Right renal pelvis (tissue), 4 donors: Measurements from ENCODE around the gene COX10. TPM values are rescaled to one million over a fixed set of nuclear protein-coding genes. Genes with fewer than 3 reads are reported as not detected.
"Not testable (repeated sequence)": the region's sequence is repeated elsewhere in the genome, so short reads cannot be mapped to it uniquely, and the experiment has no call there.

Source experiments
- DNase-seq, 4 donors: peaks; one replicate each; pipeline ENCODE4 v3.0.0-alpha.2; 2013; ENCODE audit warnings: low read depth in 4 of 4, low spot score in 3 of 4, missing footprints in 1 of 4
- polyA plus RNA-seq, 4 donors: library from polyadenylated mRNA; unstranded; fragments of 120-200 nt; gene quantifications; one replicate each; pipeline ENCODE4 v1.2.1, GENCODE V29; 2013; ENCODE audit not compliant: insufficient read length in 4 of 4

The COX10 gene
- polyA plus RNA-seq, 4 donors, result 16.8 to 20.1 (median 18.5) TPM

- DNase-seq, result no peak
Measured at GRCh38 chr17:14118951-14119350, 49.6 kb downstream of the COX10 start.

GRCh38 chr17:14119546-14119945 is 50.2 kb downstream of the COX10 start:
- no peak for DNase-seq

DNA sequence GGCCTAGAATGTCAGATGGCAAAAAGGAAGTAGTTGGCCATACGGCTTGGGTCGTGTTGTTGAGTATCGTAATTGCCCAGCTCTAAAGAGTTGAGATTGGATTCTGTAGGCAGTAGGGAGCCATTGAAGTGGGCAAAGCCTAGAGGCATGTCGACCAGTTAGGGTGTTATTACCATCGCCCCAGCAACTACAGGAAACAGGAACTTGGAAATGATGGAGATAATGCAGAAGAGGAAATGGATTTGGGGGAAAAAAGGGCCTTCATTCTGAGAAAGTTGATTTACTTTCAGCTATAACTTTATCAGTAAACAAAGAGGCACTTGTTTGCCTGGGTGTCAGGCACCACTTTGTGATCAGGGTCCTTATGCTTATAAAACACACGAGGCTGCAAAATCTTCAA is 52.6 kb downstream of the COX10 start:
- no peak for DNase-seq

DNA sequence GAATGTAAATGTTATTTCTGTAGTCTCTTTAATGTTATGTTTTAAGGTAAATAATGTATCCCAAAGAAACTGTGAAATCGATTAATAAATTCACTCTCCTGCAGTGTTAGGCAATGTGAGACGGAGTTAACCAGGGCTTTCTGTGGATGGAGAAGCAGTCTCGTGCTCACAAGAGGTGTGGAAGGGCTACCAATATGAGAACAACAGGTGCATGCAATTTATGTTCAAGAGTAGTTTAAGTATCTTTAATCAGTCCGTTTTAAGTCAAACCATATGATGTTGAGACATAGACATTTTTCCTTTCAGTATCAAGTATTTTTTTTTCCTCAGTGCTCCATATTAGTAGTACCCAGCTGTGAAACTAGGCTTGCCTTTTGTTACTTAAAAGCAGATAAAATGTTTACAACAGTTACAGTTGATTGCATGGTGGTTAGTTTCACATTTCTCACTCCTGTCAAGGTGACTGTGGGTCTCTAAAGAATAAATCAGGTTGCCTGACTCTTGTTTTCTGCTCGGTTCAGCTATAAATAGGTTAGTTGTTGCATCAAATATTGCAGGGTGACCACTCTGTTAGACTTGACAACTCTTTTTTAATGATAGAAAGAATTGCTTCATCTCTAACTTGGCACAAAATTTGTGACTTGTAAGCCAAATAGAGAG is 54.4 kb downstream of the COX10 start:
- DNase-seq, result no peak

DNA sequence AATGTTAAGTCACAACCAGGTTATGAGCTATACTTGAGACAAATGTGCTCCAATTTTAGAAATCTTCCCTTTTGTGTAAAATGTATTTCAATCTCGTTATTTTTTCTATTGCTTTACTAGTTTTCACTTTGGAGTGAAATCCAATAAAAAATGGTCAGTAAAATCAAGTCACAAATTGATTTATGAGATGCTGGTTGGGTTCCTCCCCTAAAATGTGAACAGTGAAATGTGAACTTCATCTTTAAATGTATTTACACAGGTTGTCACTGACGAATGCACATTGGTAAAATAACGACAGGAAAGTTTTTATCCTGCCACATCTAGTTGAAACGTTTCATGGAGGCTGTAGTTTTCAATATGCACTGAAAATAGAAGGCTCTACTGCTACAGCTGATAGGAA is 55.5 kb downstream of the COX10 start:
- DNase-seq, result no peak

GRCh38 chr17:14125518-14126137 is 56.3 kb downstream of the COX10 start:
- no peak for DNase-seq

- DNase-seq, result no peak
Measured at GRCh38 chr17:14133104-14133503, 63.8 kb downstream of the COX10 start.

DNA sequence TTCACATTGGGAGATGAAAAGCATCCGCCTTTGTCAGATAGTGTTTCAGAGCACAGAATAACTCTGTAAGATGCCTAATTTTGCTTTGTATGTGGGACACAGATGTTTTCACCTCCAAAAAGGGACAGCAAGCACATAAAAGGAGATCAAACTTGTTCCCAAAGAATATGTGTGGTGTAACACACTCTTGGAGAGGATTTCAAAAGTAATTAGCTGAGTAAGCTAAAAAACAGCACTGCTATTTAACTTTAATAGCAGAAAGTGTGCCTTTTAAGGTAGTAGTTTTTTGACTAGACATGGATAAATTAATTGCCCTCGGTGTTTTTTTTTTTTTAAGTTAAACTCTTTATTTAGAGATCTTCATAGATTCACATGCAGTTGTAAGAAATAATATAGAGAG is 65.2 kb downstream of the COX10 start:
- no peak for DNase-seq

DNA sequence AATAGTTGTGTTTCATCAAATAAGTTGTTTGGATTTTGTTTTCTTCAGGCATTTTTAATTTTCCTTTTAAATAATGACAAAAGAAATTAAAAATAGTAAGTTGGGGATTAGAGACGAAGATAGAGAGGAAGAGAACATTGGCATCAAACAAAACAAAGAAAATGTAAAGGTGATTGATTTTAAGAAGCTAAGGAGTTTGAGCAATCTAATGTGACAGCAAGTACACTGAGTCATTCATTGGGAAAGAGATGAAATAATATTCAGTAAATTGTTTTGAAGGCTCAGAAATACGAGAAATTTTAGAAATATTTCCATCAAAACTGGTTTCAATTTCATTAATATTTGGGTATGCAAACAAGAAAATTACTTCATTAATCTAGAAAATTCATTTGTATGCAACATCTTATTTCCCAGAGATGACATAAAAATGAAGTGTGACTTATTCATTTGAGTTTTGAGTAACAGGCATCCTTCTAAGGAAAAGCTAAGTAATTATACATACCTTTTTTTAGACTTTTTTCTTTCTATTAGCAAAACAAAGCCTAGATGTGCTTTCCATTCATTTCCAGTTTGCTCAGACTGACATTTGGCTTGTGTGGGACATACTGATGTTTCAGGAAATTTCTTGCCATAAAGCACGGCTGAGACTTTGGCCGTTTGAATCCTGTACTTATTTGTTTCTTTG is 66.7 kb downstream of the COX10 start:
- no peak for DNase-seq

GRCh38 chr17:14138649-14139048 is 69.3 kb downstream of the COX10 start:
- DNase-seq, result no peak

GRCh38 chr17:14143688-14144087 is 74.4 kb downstream of the COX10 start:
- peak in 2 of 4 donors; percentile 27 to 31 for DNase-seq

DNA sequence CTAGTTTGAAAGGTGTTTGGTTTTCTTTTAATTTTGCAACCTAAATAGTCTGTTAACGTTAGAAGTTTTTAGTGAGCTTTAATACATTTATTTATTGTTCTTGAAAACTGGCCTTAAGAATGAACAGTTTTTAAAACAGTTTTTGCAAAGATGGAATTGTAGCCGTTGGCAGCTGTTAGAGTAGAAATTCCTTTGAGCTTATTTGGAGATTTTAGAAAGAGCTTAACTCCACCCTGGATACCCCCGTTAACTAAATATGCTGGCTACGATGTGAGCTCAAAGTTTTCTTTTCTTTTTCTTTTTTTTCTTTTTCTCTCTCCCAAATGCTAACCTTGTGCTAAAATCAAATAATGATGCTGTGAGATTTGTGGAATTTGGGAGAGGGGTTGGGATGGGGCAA is 75.2 kb downstream of the COX10 start:
- DNase-seq, result no peak

DNA sequence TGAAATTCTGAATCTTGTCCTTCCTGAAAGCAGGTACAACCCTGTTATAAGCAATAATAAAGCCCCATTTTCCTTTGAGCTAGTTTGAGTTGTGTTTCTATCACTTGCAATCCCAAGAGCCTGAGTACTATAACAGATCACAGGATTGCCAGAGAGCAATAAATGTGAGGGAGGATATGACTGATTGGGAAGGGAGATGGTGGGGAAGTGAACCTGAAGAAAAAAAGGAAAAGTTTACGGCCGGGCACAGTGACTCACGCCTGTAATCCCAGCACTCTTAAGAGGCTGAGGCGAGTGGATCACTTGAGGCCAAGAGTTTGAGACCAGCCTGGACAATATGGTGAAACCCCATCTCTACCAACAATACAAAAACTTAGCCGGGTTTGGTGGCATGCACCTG is 80.4 kb downstream of the COX10 start:
- DNase-seq, result no peak

DNA sequence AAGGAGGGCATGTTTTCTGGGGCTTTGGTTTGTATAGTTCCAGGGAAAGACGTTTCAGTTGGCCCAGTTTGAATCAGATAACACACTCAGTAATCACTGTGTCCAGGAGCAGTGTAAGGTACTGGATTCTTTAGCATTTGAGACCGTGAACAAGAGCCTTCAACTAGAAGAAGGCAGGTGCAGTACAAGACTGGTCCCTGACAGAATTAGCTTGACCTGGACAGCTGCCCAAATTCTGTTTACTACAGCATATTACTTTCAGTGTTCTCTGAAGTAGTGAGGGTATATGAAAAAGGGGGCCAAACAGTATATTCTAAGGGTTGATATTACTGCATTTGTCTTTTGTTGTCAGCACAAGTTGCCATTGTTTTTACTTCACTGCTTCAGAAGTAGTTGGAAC is 81.3 kb downstream of the COX10 start:
- DNase-seq, result no peak

DNA sequence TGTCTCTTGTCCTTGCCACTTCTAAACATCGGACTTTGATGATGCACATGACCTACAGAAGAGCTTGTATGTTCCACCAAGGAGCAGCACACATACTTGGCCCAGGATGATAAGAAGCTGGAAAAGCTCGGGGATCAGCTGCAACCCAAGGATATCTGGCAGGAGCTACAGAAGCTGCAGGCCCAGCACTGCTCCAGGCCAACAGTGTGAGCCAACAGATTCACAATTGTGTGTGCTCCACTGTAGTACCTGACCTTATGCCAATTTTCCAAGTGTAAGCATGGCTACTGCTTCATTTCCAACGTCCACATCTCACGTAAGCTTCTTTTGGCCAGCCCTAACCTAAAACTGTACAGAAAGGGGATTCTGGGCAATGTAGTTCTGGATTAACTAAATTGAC is 83.4 kb downstream of the COX10 start:
- DNase-seq, result no peak

DNA sequence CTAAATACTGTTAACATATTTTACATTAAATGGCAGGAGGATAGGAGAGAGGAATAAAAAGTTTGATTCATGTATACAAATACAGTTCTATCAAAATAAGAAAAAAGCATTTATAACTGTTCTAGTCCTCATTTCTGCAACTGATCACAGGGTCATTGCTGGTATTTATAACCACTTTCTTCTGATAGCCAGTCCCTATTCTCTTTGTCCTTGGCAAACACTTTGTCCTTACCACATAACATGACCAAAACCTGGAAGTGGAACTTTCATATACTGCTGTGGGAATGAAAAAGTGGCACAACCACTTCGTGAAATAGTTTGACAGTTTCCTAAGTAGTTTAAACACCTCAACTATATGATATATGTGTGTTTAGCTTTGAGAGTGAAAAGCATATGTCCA is 84.1 kb downstream of the COX10 start:
- DNase-seq, result no peak

GRCh38 chr17:14156689-14157088 is 87.4 kb downstream of the COX10 start:
- no peak for DNase-seq

DNA sequence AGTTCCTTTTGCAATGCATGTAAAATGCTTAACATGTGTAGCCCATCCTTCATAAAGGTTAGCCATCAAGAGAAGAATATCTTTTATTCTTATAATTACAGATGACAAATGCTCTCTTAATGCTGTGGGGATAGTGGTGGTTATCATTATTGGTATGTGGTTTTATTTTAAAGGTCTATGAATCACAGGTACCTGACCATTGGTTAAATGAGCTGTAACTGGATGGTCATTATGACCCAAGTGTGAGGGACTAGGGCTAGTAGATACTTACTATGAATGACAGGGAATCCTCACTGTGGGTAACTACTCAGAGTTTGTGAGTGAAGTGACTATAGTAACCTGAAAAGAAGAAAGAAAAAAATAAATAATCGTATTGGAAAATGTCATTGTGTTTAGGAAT is 88.5 kb downstream of the COX10 start:
- DNase-seq, result no peak

DNA sequence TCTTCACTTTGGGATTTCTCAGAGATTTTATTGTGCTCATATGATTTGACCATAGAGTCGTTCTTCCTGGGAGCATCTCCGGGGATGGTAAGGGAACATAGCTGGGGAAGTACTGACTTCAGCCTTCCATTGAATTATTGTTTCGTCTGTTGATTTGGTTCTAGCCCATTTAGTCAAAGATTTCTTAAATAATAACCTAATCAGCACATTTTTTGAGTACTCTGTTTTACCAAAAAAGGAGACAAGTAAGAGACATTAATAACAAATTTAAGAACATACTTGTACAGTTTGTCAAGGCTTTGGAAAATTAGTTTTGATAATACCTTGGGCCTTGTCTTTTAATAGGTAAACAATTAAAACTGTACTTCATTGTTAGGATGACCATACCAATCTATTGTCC is 89.4 kb downstream of the COX10 start:
- DNase-seq, result no peak

GRCh38 chr17:14161419-14161818 is 92.1 kb downstream of the COX10 start:
- no peak for DNase-seq

DNA sequence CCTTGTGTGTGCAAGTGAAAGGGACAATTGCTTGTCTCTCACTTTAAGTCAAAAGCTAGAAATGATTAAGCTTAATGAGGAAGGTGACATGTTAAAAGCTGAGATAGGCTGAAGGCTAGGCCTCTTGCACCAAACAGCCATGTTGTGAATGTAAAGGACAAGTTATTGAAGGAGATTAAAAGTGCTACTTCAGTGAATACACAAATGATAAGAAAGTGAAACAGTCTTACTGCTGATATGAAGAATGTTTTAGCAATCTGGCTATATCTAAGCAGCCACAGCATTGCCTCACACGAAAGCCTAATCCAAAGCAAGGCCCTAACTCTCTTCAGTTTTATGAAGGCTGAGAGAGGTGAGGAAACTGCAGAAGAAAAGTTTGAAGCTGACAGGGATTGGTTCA is 96.3 kb downstream of the COX10 start:
- no peak for DNase-seq

DNA sequence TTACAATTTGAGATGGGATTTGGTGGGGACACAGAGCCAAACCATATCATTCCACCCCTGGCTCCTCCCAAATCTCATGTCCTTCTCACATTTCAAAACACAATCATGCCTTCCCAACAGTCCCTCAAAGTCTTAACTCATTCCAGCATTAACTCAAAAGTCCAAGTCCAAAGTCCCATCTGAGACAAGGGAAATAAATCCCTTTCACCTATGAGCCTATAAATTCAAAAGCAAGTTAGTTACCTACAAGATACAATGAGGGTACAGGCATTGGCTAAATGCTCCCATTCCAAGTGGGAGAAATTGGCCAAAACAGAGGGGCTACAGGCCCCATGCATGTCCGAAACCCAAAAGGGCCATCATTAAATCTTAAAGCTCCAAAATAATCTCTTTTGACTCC is 98.5 kb downstream of the COX10 start:
- DNase-seq, result not testable (repeated sequence)
